ENCODE measurements around the gene ANKRD39.

- no peak for TF ChIP-seq ZNF324 (CRISPR knock-in tag; IDR thresholded peaks at IDR 0.05)
- no peak for TF ChIP-seq EP300 (IDR thresholded peaks at IDR 0.05; ENCODE audit: low read length)
- TF ChIP-seq HOXB6 (CRISPR knock-in tag; IDR thresholded peaks at IDR 0.05; ENCODE audit: borderline replicate concordance), result no peak
- TF ChIP-seq EZH2 (IDR thresholded peaks at IDR 0.05; ENCODE audit: borderline replicate concordance, low read depth, low read length), result no peak
- TF ChIP-seq GABPB1 (CRISPR knock-in tag; IDR thresholded peaks at IDR 0.05), result no peak
Measured at GRCh38 chr2:96882230-96882629, 24.4 kb upstream of the ANKRD39 start.

All from K562 (cell line).